WI38 (cell line): ENCODE measurements around the gene KCTD5.

Source experiments
- H3K4me3 ChIP-seq: 2 replicates; pipeline ENCODE4 v1.5.1; 2011; ENCODE audit warnings: low read depth, mild to moderate bottlenecking, control low read depth, low read length
- TF ChIP-seq, protein P1 (sequence below): IDR thresholded peaks from 2 replicates; pipeline ENCODE4 v1.5.1; 2012; ENCODE audit warnings: low read depth, mild to moderate bottlenecking, control low read depth, low read length

KCTD5 gene

DNA sequence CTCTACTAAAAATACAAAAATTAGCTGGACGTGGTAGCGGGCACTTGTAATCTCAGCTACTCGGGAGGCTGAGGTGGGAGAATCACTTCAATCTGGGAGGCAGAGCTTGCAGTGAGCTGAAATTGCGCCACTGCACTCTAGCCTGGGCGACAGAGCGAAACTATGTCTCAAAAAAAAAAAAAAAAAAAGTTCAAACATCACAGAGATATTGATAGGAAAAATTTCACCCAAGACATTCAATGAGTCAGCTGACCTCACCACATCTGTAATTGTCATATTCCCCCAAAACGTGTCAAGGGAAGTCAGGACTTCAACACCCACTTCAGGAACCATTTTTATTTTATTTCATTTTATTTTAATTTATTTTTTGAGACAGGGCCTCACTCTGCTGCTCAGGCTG is 45.7 kb downstream of the KCTD5 start:
- no peak overlapping the region for H3K4me3 ChIP-seq
- TF ChIP-seq, protein P1, sequence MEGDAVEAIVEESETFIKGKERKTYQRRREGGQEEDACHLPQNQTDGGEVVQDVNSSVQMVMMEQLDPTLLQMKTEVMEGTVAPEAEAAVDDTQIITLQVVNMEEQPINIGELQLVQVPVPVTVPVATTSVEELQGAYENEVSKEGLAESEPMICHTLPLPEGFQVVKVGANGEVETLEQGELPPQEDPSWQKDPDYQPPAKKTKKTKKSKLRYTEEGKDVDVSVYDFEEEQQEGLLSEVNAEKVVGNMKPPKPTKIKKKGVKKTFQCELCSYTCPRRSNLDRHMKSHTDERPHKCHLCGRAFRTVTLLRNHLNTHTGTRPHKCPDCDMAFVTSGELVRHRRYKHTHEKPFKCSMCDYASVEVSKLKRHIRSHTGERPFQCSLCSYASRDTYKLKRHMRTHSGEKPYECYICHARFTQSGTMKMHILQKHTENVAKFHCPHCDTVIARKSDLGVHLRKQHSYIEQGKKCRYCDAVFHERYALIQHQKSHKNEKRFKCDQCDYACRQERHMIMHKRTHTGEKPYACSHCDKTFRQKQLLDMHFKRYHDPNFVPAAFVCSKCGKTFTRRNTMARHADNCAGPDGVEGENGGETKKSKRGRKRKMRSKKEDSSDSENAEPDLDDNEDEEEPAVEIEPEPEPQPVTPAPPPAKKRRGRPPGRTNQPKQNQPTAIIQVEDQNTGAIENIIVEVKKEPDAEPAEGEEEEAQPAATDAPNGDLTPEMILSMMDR: no peak

DNA sequence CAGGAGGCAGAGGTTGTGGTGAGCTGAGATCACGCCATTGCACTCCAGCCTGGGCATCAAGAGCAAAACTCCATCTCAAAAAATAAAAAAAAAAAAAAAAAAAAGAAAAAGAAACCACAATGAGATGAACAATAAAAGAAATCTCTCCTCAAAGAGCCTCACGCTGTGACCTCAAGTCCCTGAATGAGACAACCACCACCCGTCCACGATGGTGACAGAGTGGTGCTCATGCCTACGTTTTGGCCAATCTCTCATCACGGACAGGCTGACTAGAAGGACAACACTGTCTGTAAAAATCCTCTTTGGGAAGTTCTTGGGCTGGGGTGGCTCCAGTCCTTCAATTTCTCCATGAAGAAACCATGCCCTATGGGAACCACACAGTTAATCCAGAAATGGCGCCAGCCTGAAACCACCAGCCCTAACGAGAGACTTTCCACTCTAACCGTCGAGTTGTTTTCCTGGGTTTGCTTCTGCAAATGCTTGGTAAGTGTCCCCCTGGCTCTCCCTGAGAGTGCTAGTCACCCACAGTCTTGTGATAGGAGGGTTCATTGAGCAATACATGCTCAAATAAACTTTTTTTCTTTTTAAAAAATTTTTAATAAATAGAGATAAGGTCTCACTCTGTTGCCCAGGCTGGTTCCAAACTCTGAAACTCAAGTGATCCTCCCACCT is 52.7 kb downstream of the KCTD5 start:
- TF ChIP-seq, protein P1: no peak

DNA sequence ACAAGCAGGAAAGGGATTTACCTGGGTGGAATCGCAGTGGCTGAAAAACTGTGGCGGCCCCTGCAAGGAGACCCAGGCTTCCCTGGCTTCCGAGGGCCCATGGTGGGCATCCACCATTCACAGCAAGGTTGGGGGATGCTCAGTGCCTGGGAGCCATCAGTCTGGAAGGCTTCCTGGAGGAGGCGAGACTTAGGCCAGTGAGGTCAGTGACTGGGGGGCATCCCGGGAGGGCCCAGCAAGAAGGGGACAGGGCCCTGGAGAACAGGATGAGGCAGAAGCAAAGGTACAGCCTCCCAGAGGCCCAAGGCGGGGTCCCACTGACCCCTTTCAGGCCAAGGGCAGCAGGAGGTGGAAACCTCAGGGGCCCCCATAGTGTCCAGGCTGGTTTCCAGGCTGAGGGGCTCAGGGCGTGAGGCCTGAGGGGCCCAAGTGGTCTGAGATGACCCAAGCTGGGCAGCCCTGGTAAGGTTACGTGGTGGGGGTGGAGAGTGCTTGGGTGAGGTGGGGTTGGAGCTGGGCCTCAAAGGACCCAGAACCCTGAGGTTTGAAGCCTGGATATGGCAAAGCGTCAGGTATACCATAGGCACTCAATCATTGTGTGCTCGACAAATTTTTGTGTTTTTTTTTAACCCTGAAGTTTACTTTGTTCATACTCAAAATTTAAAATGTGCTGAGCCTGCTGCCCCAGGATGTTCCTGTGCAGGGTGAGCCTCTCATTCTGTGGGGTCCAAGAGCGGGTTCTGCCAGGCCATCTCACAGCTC is 54.3 kb downstream of the KCTD5 start:
- TF ChIP-seq, protein P1: no peak
- H3K4me3 ChIP-seq: no peak overlapping the region

More for the DNA sequence above, 52.7 kb downstream of the KCTD5 start:
- no peak overlapping the region for H3K4me3 ChIP-seq

DNA sequence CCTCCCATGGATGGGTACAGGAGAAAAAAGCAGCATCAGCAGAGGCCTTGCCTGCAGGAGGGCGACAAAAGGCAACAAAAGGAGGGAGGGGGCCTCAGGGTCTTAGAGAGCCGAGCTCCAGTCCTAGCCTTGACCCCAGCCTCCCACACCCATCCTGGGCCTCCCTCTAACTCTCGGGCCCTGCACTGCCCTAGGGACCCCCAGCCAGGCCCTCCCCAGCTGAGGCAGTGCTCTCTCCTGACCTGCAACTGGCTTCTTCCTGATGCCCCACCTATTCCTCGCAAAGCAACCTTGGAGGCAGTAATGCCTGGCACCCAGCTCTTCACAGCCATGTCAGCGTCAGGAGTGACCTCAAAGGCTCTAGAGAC is 54.9 kb downstream of the KCTD5 start:
- TF ChIP-seq, protein P1: no peak
- H3K4me3 ChIP-seq: no peak overlapping the region

DNA sequence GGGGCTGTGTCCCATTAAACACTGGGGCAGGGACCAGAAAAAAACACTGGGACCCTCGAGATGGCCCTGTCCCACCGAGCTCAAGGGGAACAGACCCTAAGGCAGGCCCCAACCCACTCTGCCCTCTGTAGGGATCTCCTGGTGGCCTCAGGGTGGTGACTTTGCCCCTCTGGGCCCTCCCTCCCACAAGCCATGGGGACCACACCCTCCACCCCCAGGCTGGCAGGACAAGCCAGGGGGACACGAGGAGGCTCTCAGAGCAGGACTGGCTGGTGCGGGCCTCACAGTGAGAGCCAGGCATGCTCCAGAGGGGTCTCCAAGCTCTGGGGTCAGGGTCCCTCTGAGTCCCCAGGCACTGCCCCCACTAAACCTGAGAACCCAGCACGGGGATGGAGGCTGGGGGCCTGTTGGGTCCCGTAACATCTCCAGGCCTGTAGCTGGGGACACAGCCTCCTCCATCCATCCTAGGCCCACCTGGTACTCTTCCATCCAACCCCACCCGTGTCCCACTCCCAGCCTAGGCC is 55.6 kb downstream of the KCTD5 start:
- no peak overlapping the region for H3K4me3 ChIP-seq
- TF ChIP-seq, protein P1: no peak

DNA sequence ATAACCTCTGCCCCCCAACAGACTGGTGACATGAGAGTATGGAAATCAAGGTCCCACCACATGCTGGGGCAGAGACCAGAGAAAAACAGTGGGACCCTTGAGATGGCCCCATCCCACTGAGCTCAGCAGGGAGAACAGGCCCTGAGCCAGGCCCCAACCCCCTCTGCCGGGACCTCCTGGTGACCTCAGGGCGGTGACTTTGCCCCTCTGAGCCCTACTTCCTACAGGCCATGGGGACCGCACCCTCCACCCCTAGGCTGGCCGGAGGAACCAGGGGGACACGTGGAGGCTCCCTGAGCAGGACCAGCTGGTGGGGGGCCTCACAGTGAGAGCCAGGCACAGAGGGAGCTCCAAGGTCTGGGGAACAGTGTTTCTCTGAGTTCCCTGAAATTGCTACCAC is 56.3 kb downstream of the KCTD5 start:
- TF ChIP-seq, protein P1: no peak
- H3K4me3 ChIP-seq: no peak overlapping the region
